ENCODE data around the gene CEND1.

The CEND1 gene

DNA sequence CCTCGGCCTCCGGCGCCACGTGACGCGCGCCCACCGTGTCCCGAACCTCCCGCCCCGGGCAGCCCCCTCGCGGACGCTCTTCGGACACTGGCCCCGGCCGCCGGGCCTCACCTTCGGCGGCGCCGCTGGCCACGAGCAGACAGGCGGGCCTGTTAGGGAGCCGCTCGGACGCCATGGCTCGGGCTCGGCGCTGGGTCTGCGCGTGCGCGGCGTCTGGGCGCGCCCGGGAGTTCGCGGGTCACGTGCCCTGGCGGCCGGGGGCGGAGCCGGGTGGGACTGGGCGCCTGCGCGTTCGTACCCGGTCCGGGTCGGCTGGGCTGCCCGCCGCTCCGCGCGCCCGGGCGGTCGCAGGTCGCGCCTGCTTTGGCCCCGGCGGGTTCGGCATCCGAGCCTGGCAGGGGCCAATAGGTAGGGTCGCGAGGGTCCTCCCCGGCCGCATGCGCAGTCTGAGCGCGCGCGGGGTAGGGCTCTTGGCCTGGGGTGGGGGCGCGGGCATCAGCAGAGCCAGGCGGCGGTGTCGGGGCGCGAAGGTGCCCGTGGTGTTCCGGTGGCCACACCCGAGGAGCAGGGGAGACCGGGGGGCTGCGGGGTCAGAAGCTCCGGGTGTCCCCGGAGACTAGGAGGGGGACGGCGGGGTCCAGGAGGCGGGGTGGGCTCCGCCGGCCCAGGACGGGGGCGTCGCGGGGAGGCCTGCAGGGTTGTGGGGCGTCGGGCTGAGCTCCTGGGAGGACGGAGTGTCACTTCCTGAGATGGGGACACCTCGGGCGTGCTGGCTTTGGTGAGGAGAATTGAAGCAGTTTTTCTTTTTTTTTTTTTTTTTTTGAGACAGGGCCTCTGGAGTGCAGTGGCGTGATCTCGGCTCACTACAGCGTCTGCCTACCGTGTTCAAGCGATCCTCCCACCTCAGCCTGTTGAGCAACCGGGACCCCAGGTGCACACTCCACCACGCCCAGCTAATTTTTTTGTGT lies 12.3 kb downstream of the CEND1 start, which contains the start of gene GATD1:
Gene GATD1, minus strand, starts transcription at position 200 of the 968 bp plus-strand sequence. Its CDS starts 25 bp downstream, at position 175.
- peak; percentile 93 to 94 for DNase-seq (ENCODE audit: low read depth in 2 of 2)

DNA sequence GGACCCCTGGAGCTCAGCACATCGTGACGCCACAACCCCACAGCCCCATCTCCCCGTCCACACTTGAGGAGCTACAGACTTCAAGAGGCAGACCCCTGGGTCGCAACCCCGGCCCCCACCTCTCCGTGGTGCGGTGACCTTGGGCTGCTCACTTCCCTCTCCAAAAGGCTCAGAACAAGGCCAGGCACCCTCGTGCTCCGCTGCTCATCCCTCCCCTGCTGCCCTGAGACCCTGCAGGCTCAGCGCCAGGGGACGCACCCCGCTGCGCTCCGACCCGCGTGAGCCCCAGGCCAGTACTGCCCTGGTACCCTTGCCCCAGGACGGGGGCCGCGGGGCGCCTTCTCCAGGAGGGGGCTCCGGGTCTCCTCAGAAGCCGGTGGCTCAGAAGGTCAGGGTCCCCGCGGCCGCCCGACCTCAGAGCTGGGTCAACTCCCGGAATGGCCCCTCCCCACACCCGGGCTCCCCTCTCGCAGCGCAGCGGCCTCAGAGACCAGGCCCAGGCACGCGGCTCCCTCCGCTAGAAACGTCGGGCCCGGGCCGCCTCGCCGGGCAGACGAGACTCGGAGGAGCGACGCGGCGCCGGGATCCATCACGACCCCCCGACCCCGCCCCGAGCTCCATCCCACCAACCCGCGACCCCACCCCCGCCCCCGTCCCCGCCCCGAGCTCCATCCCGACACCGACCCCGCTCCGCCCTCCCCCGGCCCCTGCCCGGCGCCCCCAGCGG lies 13.2 kb downstream of the CEND1 start:
- peak in 1 of 2 donors; percentile 32 for DNase-seq (ENCODE audit: low read depth in 2 of 2)

DNA sequence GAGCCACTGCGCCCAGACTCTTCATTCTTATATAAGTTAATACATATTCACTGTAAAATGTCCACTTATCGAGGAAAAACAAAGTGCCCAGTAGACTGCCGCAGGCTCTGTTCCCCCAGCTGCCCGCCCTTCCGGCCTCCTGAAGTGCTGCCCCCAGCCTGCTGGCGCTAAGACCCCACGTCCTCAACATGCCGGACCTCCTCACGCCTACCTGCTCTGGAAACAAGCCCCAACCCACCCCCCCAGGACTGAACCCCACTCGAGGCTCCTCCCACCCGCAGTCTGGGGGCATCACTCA lies 13.7 kb downstream of the CEND1 start:
- DNase-seq (ENCODE audit: low read depth in 2 of 2): no peak

DNA sequence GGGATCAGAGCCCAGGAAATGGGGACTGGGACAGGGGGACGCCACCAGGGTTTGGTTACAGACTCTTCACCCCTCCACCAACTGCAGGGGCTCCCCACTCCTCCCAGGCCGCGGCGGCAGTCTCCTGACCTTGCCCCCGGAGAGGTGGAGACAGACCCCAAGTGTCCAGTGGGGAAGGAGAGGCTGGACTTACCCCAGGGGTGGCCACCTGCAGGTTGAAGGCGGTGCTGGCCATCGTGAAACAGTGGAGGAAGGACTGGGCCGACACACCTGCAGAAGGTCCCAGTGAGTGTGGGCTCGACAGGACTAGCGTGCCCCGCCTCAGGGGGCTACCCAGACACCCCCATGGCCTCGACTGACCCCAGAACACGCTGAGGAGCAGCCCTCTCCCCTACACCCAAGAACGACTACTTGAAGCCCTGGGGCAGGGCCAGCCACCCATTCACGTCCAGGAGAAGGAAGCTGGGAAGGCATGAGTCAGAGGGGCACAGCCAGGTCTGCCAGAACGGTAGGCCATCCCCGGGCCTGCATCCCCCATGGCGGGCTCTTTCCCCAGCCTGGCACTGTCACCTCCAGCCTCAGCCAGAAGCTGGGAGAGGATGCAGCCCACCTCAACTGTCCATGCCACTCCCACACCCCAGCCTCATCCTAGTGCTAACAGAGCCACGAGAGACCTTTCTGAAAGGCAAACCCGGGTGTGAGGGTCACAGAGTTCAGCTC lies 14.9 kb downstream of the CEND1 start:
- DNase-seq (ENCODE audit: low read depth in 2 of 2): no peak

DNA sequence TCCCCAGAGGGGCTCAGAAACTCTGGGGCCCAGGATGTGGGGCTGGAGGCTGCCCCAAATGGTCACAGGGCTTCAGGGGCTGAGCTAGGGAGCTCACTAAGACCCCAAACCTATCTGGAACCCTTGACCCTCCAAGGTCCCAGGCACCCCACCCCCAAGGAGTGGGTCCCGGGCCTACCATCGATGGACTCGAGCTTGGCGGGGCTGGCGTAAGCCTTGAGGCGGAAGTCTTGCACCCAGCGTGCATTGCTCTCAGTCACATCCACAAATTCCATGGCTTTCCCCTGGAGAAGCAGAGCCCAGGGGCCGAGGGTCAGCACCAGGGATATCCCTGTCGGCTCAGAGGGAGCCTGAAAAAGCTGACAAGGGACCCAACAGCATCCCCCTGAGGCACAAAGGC lies 16.1 kb downstream of the CEND1 start:
- no peak for DNase-seq (ENCODE audit: low read depth in 2 of 2)

DNA sequence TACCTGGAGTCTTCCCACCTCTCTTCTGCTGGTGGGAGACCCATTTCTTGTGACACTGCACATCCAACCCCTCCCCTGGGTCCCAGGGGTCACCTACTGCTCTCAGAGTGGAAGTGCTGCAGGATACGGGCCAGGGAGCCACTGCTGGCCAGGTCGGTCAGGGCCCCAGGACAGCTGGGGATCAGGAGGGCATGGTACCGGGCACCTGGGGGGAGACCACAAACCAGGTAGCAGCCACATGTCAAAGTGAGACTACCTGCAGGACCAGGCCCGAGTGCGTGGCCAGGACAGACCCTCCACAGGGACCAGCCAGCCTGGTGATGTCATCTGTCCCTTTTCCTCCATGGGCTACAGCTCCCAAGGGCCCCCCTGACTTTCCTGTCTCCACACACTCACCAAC lies 16.5 kb downstream of the CEND1 start:
- DNase-seq (ENCODE audit: low read depth in 2 of 2): no peak

DNA sequence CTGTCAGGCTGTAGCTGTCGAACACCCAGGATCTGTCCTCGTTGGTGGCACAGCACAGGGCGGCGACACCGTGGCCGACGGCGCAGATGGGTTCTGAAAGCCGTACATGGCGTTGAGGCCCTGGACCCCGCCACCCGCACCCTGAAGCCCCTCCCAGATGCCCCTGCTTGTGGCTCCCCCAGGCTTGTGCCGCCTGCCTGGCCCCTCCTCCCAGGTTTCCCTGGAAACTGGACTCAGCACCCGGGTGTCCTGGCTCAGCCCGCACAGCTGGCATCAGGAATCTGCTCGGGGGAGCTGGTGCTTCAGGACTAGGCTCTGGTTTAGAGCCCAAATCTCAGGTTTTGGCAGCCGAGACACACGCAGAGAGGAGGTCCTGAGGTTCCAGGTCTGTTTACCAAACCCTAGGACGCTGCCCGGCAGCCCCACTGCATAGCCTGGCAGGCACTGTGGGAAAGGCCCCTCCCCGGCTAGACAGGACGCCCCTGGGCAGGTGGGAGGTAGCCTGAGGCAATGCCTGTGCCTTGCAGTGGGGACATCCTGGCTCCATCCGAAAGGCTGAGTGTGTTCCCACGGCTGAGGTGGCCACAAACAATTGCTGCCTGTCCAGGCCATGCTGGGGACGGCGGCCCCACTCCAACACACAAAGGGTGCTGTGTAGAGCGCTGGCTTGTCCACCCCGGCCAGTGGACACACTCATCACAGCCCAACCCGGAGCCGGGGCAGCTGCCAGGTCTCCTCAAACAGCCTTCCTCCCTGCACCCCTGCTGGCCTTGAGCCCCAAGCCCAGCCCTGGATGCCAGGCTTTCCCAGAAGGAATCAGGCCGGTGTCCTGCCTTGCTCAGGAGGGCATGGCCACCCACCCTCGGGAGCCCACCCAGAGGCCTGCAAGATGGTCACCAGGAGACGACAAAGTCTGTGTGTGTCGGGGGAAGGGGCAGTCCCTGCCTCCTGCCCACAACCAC lies 17.2 kb downstream of the CEND1 start:
- no peak for DNase-seq (ENCODE audit: low read depth in 2 of 2)

DNA sequence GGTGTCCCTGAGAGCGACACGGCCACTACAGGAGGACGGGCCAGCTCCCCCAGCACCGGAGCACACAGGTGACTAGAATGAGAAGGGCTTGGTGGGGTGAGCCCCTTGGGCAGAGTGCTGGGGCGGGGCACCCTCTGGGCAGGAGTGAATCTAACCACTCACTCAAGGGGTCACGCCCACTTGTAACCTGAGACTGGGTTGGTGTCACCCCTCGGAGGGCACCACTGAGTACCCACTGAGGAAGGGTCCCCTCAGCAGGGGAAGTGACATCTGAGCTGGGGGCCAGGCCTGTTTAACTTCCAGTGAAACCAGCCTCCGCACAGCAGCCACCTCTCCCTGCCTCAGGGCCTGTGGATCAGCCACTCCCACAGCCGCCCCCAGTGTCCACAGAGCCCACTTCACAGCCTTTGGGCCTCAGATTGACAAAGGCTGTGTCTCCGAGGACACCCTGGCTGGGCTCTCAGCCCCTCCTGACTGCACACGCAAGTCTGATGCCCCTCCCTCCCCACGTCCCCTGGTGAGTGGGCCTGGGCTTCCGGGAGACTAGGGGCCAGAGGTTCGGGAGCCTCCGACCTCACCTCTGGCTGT lies 18.2 kb downstream of the CEND1 start:
- no peak for DNase-seq (ENCODE audit: low read depth in 2 of 2)

DNA sequence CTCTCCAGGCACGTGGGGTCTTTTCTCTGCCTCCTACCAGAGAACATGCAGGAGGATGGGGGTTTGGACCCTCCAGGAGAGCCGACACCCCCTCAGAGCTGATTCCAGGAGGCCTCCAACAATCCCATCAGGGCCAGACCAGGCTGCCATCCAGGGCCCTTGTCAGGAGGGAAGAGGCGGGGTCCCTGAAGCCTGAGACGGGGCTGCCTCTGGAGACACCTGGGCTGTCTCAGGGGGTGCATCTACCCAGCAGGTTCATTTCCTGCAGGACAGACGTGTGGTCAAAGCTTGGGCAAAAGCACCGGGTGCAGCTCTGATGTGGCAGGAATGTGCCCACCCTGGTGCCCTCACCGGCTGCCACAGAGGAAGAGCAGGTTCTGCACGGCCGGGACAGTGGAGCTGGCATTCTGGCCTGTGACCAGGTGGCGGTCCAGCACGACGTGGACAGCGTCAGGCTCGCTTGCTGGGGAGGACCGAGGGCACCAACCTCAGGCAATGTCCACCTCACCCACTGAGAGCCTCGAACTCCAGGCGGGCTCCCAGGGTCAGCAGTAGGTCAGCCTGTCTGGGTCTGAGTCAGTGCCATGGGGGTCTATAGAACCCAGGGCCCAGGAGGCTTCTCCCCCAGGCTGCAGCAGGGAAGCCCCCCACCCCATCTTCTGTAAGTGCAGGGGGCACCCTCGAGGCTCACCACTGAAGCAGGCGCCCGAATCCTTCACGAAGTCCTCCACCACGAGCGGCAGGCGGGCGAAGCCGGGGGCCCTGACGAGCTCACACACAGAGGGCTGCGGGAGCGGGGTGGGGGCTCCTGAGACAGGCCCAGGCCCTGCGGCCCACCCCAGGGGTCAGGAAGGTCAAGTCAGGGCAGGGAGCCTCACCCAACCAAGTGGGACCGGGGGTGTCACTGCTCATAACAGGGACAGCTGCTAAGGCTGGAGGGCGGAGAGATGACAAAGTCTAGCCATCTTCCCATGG lies 19.0 kb downstream of the CEND1 start:
- DNase-seq (ENCODE audit: low read depth in 2 of 2): no peak

DNA sequence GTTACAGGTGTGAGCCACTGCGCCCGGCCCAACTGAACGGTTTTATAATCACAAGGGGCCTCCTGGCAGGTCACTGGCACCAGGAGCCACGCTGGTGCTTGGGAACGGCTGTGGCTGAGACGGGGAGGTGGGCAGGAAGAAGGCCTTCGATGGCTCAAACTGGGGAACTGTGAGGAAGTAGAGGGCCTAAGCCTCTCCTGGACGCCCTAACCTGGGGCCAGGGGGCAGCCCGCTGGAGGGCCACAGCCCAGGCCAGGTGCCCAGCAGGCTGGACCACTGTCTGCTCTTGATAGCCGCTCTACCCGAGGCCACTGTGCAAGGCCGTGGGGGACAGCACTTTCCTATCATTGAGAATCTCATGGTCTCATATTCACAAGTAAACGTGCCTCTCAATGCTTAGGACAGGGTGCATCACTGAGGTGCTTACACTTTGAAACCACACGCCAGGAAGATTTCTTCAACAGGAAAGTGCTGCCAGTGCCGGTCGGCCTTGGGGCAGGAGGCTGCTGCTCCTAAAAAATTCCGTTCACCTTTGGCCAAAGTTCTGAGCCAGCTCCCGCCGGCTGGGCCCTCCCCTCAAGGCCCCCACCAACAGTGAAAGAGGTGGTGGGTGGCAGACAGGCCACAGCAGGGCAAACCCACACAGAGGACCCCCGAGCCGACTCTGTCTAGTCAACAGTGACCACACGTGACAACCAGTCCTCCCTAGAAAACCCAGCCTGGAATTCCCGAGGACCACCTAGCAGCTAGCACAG lies 19.8 kb downstream of the CEND1 start:
- DNase-seq (ENCODE audit: low read depth in 2 of 2): no peak

DNA sequence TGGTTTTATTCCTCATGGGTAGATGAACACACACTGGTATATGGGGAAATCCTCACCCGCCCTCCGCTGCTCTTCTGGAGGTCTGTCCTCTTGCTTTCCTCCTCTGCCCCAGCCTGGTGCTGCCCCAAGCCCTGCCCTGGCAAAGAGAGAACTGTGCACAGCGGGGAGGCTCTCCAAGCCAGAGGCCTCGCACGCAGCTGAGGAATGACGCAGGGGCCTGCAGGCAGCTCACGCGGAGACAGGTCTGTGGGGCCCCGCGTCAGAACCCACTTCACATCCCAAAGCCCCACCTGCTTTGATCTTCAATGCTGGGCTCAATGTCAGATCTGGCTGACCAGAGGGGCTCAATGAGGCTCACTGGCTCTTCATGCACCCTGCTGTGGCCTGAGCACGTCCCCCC lies 22.7 kb downstream of the CEND1 start:
- DNase-seq (ENCODE audit: low read depth in 2 of 2): no peak

DNA sequence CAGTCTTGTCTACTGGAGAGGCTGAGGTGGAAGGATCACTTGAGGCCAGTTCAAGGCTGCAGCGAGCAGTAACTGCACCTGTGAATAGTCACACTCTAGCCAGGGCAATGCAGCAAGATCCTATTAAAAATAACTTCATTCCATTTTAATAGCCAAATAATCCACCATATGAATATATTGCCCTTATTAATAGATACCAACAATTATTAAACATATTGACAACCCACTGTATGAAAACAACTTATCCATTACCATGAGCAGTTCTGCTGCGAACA lies 23.0 kb downstream of the CEND1 start:
- DNase-seq (ENCODE audit: low read depth in 2 of 2): no peak

DNA sequence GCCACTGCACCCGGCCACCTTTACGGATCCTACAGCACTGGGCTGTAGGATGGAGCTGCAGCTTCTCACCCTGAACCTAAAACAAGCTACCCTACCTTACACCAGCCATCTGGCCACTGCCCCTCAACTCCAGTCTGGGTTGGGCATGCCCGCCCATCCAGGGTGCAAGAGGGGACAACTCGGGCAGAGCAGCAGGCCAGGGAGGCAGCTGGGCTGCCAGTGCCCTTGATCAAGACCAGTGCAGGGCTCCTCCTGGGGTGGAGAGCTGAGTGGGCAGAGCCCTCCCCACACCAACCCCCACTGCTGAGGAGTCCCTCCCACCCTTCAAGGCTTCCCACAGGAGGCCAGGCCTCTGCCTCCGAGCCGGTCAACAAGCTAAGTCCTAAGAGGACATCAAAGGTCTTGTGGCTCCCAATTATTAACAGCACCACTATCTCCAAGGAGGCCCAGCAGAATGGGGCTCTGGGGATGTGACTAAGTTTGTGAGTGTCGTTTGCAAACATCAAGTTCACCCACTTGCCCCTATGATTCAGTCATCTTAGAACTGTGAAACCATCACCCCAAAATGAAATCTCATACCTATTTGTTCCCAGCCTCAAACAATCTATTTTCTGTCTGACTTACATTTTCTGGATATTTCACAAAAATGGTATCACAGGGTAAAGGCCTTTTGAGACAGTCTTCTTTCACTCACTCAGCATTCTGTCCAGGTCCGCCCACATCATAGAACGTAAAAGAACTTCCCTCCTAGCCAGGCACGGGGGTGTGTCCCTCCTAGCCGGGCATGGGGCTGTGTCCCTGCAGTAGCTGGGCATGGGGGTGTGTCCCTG lies 23.6 kb downstream of the CEND1 start:
- DNase-seq (ENCODE audit: low read depth in 2 of 2): no peak

DNA sequence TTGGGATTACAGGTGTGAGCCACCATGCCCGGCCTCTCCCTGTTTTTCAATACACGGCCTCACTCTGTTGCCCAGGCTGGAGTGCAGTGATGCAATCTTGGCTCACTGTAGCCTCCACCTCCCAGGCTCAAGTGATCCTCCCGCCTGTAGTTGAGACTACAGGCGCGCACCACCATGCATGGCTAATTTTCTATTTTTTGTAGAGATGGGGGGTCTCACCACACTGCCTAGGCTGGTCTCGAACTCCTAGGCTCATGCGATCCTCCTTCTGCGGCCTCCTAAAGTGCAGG lies 24.1 kb downstream of the CEND1 start:
- no peak for DNase-seq (ENCODE audit: low read depth in 2 of 2)

DNA sequence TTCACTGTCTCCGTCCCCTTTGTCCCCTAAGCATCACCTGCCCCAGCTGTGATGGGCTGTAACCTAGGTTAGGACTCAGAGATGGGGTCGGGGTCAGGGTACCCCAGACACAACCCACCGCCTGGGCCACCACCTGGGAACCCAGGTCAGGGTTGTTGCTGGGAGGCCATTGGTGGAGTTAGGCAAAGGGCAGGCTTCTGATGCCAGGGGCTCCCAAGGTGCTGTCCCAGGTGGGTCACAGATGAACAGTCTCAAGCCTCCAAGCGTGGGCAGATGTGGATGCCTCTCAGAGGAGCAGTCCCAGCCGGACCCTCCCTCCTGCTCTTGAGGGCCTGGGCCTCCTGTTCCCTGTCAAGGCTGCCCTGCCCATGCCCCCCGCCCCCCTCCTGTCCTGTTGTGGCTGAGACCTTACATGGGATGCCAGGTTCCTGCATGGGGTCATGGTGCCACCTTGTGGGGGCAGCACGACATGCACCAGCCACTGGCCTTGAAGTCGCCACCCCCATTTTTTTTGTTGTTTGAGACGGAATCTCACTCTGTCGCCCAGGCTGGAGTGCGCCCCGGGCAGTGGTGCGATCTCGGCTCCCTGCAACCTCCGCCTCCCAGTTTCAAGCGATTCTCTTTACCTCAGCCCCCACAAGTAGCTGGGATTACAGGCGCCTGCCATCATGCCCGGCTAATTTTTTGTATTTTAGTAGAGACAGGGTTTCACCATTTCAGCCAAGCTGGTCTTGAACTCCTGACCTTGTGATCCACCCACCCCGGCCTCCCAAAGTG lies 24.7 kb downstream of the CEND1 start:
- peak; percentile 43 to 54 for DNase-seq (ENCODE audit: low read depth in 2 of 2)

DNA sequence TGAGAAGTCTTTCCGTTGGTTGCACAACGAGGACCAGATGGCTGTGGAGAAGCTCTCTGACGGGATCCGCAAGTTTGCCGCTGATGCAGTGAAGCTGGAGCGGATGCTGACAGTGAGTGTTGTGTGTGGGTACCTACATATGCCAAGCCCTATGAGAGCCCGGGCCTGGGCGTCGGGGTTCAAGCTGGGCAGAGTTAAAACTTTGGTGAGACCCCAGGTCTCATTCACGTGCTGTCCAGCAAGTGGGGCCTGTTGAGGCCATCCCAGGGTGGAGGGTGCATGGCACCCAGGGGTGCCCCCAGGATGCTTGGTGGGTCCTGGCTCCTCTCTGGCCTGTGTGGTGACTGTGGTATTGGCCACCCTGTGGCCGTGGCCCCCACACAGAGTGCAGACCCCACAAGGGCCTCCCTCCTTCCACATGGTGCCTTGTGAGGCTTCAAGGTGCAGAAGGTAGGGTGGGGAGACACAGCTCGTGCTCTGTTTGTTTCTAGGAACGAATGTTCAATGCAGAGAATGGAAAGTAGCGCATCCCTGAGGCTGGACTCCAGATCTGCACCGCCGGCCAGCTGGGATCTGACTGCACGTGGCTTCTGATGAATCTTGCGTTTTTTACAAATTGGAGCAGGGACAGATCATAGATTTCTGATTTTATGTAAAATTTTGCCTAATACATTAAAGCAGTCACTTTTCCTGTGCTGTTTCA lies 25.4 kb downstream of the CEND1 start:
- DNase-seq (ENCODE audit: low read depth in 2 of 2): no peak

All from stimulated activated CD4-positive, alpha-beta T cell treated with anti-CD3 and anti-CD28 coated beads, Interleukin-4, amount 100 ng/mL, for 48 hours (primary cell).